Activated T-cell treated with anti-CD3 and anti-CD28 coated beads for 4 hours (primary cell): ENCODE data around the gene RND1.
A peak's percentile ranks its signal among the peaks of the same experiment; 100 is the strongest.
"Not testable (repeated sequence)": the region's sequence is repeated elsewhere in the genome, so short reads cannot be mapped to it uniquely, and the experiment has no call there.

Source experiments
- DNase-seq: peaks from one replicate; pipeline ENCODE4 v3.0.0-alpha.2; 2020

Gene RND1

DNA sequence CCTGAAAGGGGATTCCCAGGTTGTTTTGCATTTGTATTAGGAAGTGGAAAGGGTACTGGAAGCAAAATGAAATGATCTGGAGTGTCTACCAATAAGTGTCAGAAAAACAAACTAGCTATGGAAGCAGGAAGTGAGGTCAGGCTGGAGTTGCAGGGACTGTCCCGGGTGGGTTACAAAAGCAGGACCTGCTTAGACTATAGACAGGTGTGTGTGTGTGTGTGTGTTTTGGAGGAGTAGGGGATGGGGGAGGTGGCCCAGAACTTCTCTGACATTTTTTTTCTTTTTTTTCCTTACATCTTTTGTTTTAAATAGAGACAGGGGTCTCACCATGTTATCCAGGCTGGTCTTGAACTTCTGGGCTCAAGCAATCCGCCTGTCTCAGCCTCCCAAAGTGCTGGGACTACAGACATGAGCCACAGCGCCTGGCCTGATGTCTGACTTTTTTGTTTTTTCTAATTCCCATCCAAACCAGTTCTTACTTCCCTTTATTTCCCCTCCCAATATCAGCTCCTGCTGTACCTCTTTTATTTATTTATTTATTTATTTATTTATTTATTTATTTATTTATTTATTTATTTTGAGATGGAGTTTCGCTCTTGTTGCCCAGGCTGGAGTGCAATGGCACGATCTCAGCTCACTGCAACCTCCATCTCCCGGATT lies 512 bp upstream of the RND1 start:
- DNase-seq: no peak

DNA sequence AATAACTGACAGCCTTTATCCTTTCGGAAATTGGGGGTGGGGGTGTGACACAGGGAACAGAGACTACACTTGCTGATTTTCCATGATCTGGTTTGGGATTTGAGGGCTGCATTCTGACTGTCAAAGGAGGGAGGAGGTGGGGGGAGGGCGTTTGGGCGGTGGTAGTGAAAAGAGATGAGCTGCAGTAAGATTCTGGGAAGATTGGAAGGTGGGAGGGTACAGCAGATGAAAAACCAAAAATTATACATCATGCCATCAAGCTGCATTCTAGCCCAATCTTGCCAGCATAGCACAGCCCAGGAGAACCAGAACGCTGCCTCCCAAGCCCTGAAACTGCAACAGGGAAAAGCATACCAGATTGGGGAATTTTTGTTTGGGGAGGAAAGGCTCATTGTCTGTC lies 2.4 kb downstream of the RND1 start:
- no peak for DNase-seq

DNA sequence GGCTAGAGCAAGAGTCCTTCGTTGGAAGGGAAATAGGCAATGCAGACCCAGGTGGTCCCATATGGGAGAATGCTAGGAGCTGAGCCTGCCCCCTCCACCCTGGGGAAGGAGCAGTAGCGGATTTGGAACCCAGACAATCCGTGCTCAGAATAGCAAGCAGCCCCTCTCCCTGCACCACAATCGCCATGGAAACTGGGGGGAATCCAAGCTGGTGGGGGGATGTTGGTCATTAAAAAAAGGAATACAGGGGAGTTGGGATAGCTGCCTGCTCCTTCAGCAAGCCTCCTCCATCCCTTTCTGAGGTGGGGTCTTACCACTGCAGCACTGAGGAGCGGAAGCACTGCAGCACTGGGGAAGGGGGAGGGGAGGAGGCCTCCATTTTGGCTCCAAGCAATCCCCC lies 2.9 kb downstream of the RND1 start:
- DNase-seq: no peak

DNA sequence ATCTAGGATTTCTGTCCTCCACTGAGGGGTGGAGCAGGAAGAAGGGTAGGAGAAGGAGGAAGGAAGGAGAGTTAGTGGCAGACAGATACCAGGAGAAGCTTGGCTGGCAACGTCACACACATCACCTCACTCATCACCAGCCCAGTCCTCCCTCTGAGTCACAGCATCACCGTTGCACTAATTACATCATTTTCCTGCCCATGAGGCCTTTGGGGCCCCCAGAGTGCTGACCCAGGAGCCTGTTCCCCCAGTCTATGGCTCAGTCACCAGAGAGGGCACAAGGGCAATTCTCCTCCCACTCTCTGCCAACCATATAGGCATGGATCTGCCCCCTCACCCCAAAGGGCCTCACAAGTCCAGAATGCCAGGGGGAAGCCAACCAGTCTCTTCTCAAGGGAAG lies 4.6 kb downstream of the RND1 start:
- DNase-seq: no peak

DNA sequence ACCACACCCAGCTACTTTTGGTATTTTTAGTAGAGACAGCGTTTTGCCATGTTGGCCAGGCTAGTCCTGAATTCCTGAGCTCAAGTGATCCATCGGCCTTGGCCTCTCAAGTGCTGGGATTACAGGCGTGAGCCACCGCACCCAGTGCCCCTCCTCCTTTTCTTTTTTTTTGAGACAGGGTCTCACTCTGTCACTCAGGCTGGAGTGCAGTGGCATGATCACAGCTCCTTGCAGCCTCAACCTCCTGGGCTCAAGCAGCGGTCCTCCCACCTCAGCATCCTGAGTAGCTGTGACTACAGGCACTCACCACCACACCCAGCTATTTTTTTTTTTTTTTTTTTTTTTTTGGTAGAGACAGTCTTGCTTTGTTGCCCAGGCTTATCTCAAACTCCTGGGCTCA lies 5.4 kb downstream of the RND1 start:
- not testable (repeated sequence) for DNase-seq

DNA sequence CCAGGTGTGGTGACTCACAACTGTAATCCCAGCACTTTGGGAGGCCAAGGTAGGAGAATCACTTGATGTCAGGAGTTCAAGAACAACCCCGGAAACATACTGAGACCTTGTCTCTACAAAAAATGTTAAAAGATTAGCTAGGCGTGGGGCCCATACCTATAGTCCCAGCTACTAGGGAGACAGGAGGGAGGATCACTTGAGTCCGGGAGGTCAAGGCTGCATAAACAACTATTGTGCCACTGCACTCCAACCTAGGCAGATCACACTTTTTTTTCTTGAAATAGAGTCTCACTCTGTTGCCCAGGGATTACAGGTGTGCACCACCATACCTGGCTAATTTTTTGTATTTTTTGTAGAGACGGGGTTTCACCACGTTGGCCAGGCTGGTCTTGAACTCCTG lies 6.1 kb downstream of the RND1 start:
- no peak for DNase-seq

DNA sequence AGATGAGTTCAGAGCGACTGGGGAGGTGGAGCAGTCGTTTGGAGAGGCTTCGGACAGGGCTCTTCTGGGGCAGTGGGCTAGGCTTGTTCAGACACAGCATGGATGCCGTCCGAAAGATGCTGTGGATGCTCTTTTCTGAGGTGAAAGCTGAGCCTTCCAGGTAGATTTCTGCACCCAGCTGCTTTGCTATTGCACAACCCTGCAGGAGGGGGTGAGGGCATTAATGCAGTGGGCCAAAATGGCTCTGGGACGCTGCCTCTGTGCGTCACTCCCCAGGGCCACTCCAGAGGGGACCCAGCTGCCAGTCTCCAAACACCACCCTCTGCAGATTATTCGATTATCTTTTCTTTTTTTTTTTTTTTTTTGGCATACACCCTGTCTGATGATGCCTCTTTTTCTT lies 7.6 kb downstream of the RND1 start:
- no peak for DNase-seq

DNA sequence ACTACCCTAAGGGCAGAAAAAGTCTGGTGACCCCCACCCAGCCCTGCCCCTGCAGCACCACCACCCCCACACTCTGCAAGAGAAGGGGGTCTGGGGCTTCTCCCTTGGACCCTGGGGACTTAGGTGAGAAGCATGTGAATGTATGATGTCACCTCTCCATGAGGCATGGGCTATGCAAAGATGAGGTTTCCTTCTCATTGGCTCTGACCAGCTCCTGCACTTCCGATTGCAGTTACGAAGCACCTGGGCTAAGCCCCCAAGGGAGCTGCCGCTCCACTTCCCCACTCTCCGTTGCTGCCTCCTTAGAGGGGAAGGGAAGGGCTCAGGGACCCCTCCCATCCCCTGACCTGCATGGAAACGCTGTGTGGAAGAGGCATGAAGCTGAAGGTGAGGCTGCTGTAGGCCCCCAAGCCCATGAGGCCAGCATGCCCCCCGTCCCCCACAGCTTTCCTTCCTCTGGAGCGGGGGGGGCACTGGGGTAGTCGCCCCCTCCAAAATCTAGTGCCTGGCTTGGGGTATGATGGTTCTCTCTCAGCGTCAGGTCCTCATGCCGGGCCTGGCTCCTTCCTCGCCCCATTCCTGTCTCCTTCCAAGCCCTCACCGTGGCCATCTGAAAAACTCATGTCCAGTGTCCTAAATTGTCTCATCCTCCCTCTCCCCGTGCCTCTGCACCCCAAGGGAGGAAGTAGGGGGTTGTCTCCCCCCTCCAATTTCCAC lies 8.2 kb downstream of the RND1 start:
- no peak for DNase-seq

DNA sequence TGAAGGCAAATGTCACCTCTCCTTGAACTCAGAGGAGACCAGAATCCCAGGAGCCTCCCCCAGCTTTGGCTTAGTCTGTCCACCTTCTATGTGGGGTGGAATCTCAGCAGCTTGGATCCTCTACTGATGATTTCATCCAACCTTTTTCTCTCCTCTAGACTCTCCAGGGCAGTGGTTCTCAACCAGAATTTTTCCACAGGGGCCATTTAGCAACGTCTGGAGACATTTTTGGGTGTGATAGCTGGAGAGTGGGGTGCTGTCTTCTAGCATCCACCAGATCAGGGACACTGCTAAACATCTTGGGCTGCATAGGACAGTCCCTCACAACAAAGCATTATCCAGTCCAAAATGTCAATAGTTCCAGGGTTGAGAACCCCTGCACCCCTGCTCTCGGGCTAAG lies 9.3 kb downstream of the RND1 start:
- no peak for DNase-seq

DNA sequence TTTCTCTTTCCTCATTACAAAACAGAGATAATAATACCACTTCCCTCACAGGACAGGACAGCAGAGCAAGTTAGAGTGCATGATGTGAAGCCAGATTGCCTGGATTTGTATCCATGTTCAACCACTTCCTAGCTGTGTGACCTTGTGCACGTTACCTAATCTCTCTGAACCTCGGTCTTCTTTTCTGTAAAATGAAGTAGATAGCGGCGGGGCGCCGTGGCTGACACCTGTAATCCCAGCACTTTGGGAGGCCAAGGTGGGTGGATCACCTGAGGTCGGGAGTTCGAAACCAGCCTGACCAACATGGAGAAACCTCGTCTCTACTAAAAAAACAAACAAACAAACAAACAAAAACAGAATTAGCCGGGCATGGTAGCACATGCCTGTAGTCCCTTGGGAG lies 10.7 kb downstream of the RND1 start:
- not testable (repeated sequence) for DNase-seq

DNA sequence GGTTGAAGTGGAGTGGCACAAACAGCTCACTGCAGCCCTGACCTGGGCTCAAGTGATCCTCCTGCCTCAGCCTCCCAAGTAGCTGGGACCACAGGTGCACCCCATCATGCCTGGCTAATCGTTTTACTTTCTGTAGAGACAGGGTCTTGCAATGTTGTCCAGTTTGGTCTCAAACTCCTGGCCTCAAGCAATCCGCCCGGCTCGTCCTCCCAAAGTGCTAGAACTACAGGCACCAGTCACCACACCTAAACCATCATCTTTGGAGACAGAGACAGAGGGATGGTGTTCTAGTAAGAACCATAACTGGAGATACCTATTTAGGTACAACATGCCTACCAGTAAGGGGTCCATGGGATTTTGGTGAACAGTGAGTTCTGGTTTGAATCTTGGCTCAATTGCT lies 11.2 kb downstream of the RND1 start:
- no peak for DNase-seq

DNA sequence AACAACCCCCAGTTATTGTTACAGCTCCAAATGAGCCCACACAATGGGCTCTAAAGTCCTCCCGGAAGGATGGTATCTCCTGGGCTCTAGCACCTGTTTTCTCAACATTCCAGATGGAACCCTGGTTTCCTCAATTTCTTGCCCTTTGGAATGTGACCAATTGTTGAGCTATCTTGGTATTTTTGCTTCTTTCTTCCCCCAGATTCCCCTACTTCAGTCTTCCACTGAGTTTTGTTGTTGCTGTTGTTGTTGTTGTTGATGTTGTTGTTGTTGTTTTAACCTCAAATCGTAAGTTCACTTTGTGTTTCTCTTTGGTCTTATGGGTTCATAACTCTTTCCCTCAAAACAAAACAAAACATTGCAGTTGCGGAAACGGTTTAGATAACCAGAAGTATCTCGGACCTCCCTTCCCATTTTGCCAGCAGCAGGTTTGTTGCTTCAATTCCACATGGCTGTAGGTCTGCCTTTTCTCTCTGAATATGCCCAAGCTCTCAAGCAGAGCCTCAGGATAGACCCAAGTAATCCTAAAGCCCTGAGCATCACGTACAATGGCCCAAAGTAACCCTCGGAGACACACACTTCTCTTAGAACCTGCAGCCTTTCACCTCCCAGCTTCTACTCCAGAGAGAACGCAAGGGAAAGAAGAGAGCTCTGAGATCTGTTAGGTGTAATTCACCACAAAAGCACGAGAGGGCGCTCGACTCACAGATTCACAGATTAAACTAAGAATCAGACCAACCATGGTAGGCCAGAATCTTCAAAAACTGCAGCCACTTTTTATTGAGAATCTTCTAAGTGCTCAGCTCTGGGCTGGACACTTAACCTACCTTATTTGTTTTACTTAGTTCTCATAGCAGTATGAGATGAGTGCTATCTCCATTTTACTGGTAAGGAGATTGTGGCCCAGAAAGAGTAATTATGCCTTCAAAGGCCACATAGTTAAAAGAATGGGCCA lies 12.7 kb downstream of the RND1 start:
- DNase-seq: peak; percentile 88

DNA sequence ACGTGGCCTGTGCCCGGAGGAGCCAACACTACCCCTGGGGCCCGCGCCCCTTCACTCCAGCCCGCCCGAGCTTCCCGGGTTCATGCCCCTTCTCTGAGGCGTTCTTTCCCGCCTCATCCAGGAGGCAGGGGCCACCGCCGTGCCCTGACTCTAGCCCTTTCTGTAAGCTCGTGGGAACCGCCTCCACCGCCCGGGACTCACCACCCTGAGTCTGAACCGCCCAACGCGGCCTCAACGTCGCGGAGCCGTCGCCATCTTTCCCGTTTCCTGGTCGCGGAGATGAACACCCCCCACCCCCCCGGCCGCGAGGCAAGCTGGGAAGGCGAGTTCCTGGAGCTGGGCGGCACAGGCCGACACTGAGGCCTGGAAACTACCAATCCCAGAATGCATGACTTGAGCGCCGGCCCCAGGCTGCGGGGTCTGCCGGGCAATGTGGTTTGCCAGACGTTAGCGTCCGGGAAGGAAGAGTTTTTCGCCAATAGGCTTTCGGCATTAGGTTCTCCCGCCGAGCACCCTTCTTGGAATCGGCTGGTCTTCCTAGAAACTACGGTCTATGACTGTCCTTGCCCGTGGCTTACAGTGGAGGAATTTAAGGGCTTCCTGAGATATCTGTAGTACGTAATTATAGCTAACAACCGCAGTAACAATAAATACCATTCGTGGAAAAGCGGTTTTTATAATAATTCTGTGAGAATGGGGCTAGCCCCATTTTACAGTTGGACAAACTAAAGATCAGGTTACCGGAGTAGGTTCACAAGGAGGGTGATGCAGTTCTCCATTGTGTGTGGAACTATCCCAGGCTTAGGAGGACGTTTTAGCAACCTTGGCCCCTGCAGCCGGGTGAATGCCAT lies 13.6 kb downstream of the RND1 start, which contains the start of gene DDX23:
Gene DDX23, minus strand, starts transcription at position 281 of the 851 bp plus-strand sequence. CDS start 6,381 bp downstream, outside the sequence.
- peak; percentile 83 for DNase-seq

DNA sequence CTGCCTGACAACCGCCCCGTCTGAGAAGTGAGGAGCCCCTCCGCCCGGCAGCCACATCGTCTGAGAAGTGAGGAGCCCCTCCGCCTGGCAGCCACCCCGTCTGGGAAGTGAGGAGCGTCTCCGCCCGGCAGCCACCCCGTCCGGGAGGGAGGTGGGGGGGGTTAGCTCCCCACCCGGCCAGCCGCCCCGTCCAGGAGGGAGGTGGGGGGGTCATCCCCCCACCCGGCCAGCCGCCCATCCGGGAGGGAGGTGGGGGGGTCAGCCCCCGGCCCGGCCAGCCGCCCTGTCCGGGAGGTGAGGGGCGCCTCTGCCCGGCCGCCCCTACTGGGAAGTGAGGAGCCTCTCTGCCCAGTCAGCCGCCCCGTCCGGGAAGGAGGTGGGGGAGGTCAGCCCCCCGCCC lies 23.6 kb downstream of the RND1 start:
- DNase-seq: not testable (repeated sequence)

DNA sequence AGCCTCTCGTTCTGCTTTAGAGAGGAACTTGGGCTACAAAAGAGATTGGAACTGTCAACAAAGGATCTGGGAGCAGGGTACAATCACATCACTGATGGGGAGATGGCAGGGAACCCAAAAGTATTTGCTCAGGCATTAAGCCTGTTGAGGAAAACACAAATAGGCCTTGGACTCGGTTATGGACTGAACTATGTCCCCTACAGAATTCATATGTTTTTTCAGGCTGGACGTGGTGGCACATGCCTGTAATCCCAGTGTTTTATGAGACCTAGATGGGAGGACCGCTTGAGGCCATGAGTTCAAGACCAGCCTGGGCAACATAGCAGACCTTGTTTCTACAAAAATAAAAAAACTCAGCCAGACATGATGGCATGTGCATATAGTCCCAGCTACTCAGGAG lies 27.6 kb downstream of the RND1 start:
- no peak for DNase-seq

DNA sequence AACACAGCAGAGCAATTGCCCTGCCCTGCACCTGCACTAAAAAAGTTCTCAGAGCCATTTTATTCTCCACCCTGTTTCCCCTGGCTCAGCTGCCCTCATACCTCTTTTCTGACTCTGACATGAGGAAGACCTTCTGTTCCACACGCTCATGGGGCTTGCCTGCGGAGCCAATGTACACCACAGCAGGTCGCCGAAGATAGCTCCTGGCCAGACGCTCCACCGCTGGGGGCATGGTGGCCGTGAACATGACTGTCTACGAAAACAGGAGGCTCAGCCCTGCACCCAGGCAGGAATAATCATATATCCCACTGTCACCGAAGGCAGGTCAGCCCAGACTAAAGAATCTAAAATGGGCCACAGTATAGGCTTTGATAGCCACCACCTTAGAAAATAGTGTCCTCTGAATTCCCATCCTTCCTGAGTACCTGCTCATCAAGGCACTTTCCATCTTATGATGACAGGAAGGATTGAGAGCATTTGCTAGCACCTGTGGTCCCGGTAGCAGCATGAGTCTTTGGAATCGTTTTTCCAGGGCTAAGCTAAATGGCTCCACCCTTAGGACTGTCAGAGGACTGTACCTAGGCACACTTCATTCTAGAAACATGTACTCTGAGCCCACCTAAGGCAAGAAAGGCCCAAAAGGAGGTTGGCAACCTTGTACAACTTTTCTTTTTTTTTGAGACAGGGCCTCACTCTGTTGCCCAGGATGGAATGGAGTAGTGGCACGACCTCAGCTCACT lies 33.2 kb downstream of the RND1 start:
- DNase-seq: no peak

DNA sequence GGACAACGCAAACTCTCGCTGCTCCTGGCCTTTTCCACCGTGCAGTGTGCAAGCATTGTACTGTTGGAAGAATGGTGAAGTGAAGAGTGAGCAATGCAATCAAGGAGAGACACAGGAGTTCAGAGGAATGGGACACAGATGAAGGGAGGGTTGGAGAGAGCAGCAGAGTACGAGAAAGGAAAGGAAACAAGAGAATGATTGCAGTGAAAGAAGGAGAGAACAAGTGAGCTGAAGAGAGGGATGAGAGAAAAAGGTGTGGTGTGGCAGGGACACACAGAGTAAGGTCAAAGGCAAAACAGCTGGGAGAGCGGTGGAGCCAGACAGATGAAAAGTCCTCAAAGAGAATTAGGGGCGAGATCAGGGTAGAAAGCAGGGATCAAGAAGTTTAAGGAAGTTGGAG lies 34.4 kb downstream of the RND1 start:
- no peak for DNase-seq

DNA sequence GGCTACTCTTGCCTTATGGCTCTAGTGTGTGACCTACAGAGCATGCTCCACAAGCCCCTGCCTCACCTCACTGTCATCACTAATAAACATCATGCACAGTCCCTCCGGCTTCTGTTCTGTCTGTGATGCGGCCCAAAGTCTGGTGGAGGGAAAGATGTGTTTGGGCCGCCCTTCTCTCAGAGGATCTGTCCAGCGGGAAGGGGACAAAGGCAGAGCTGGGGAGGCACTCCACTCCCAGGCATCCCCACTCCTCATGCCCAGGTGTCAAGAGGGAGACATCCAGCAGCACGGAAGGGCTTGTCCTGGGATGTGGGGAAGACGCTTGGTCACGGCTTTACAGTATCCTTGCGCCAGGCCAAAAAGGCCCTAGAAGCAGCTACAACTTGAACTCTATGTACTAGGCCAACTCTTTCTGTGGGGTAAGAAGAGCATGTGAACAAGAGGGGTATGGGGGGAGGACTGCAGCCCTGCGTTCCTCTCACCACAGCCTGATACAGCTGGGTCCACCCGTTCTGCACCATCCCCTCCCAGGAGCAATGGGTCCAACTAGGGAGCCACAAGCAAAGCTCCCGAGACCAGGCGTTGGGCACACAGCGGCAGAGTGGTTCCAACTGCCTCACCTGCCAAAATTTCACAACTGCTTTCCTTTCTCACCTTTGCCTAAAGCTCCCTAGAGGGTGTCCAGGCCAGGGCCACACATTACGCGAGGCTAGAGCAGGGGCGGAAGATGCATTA lies 36.7 kb downstream of the RND1 start:
- no peak for DNase-seq

DNA sequence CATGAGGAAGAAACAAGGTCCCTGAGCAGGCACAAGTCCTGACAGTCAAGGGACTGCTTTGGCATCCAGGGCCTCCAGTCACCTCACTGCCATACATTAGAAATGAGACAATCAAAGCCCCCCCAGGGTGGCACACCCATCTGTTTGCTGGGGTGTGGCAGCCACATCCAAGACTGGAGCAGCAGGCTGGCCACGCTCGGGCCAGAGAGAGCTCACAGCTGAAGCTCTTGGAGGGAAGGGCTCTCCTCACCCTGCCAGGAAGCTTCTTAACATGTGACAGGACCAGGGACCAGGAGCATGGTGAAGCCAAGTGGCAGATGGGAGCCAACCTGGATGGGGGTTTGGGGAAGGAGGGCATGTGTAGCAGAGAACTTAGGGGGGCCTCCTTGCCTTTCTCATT lies 37.4 kb downstream of the RND1 start:
- no peak for DNase-seq

DNA sequence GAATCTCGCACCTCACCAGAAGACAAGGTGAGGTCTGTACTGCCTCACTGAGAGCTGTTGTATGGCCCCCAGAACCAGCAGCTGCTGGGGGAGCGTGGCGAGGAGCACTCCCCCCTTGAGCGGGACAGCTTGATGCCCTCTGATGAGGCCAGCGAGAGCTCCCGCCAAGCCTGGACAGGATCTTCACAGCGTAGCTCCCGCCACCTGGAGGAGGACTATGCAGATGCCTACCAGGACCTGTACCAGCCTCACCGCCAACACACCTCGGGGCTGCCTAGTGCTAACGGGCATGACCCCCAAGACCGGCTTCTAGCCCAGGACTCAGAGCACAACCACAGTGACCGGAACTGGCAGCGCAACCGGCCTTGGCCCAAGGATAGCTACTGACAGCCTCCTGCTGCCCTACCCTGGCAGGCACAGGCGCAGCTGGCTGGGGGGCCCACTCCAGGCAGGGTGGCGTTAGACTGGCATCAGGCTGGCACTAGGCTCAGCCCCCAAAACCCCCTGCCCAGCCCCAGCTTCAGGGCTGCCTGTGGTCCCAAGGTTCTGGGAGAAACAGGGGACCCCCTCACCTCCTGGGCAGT lies 38.1 kb downstream of the RND1 start:
- DNase-seq: no peak

DNA sequence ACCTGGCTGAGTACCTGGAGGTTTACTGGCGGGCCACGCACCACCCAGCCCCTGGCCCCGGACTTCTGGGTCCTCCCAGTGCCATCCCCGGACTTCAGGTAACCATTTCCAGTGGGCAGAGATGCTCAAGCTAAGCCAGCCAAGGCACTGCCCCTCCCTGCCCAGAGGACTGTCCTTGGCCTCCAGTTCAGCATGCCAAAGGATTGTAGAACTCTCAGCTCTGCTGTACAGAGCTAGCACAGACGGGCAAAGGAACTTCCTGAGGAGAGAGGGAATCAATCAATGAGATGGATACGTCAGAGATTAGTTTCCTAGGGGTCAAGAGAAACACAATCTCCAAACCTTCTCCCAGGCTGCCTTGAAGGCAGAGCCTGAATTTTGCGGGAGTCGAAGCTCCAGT lies 38.6 kb downstream of the RND1 start:
- DNase-seq: no peak
